Measurements from ENCODE around the gene OBSCN. TPM values are rescaled to one million over a fixed set of nuclear protein-coding genes. Genes with fewer than 3 reads are reported as not detected.

Gene OBSCN
- total RNA-seq, 1 donor from 2014 or later: 25.7 TPM

DNA sequence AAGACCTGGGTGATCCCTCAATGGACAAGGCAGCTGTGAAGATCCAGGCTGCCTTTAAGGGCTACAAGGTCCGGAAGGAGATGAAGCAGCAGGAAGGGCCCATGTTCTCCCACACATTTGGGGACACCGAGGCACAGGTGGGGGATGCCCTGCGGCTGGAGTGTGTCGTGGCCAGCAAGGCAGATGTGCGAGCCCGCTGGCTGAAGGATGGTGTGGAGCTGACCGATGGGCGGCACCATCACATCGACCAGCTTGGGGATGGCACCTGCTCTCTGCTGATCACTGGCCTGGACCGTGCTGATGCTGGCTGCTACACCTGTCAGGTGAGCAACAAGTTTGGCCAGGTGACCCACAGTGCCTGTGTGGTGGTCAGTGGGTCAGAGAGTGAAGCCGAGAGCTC is 113.6 kb downstream of the OBSCN start:
- Mint-ChIP-seq H3K4me1 (ENCODE audit: low read depth, unreplicated experiment) (no peaks in the 10 kb centered on the region), H3K27me3 (ENCODE audit: unreplicated experiment) (peaks cover 2% of the 10 kb centered on the region), H3K36me3 (ENCODE audit: unreplicated experiment) (peaks cover 4% of the 10 kb centered on the region), H3K9me3 (ENCODE audit: unreplicated experiment) (no peaks in the 10 kb centered on the region), H3K4me3 (ENCODE audit: unreplicated experiment) (no peak overlapping the region), H3K27ac (ENCODE audit: unreplicated experiment) (no peak overlapping the region)
- no peak for DNase-seq
- TF ChIP-seq, protein P1, sequence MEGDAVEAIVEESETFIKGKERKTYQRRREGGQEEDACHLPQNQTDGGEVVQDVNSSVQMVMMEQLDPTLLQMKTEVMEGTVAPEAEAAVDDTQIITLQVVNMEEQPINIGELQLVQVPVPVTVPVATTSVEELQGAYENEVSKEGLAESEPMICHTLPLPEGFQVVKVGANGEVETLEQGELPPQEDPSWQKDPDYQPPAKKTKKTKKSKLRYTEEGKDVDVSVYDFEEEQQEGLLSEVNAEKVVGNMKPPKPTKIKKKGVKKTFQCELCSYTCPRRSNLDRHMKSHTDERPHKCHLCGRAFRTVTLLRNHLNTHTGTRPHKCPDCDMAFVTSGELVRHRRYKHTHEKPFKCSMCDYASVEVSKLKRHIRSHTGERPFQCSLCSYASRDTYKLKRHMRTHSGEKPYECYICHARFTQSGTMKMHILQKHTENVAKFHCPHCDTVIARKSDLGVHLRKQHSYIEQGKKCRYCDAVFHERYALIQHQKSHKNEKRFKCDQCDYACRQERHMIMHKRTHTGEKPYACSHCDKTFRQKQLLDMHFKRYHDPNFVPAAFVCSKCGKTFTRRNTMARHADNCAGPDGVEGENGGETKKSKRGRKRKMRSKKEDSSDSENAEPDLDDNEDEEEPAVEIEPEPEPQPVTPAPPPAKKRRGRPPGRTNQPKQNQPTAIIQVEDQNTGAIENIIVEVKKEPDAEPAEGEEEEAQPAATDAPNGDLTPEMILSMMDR (IDR thresholded peaks at IDR 0.05; ENCODE audit: partially characterized antibody, unreplicated experiment): no peak

- Mint-ChIP-seq H3K4me3 (ENCODE audit: unreplicated experiment) (no peak overlapping the region), H3K9me3 (ENCODE audit: unreplicated experiment) (no peaks in the 10 kb centered on the region), H3K27me3 (ENCODE audit: unreplicated experiment) (peaks cover 2% of the 10 kb centered on the region), H3K4me1 (ENCODE audit: low read depth, unreplicated experiment) (no peaks in the 10 kb centered on the region), H3K27ac (ENCODE audit: unreplicated experiment) (no peak overlapping the region), H3K36me3 (ENCODE audit: unreplicated experiment) (peaks cover 4% of the 10 kb centered on the region)
- DNase-seq: no peak
- TF ChIP-seq, protein P1 (IDR thresholded peaks at IDR 0.05; ENCODE audit: partially characterized antibody, unreplicated experiment): no peak
Measured at GRCh38 chr1:228321895-228322294, 114.1 kb downstream of the OBSCN start.

GRCh38 chr1:228323401-228323800 is 115.6 kb downstream of the OBSCN start:
- Mint-ChIP-seq H3K27ac (ENCODE audit: unreplicated experiment) (no peak overlapping the region), H3K27me3 (ENCODE audit: unreplicated experiment) (peaks cover 2% of the 10 kb centered on the region), H3K4me1 (ENCODE audit: low read depth, unreplicated experiment) (no peaks in the 10 kb centered on the region), H3K9me3 (ENCODE audit: unreplicated experiment) (no peaks in the 10 kb centered on the region), H3K36me3 (ENCODE audit: unreplicated experiment) (peaks cover 4% of the 10 kb centered on the region), H3K4me3 (ENCODE audit: unreplicated experiment) (no peak overlapping the region)
- DNase-seq: no peak
- TF ChIP-seq, protein P1 (IDR thresholded peaks at IDR 0.05; ENCODE audit: partially characterized antibody, unreplicated experiment): no peak

DNA sequence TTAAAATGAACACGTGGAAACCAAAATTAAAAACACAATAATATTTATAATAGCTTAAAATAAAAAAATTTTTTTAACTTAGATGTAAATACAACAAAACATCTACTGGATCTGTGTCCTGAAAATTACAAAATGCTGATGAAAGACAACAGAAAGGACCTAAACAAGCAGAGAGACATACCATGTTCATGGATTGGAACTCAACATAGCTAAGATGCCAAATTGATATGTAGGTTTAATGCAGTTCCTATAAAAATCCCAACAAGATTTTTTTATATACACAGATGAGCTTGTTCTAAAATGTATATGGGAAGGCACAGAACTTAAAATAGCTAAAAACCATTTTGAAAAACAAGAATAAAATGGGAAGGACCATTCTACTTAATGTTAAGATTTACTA is 117.4 kb downstream of the OBSCN start:
- DNase-seq: no peak
- Mint-ChIP-seq H3K4me1 (ENCODE audit: low read depth, unreplicated experiment) (no peaks in the 10 kb centered on the region), H3K27ac (ENCODE audit: unreplicated experiment) (no peak overlapping the region), H3K9me3 (ENCODE audit: unreplicated experiment) (no peaks in the 10 kb centered on the region), H3K36me3 (ENCODE audit: unreplicated experiment) (peaks cover 4% of the 10 kb centered on the region), H3K4me3 (ENCODE audit: unreplicated experiment) (no peak overlapping the region), H3K27me3 (ENCODE audit: unreplicated experiment) (peaks cover 2% of the 10 kb centered on the region)
- TF ChIP-seq, protein P1 (IDR thresholded peaks at IDR 0.05; ENCODE audit: partially characterized antibody, unreplicated experiment): no peak

- DNase-seq: no peak
- H3K27ac Mint-ChIP-seq (ENCODE audit: unreplicated experiment): no peak overlapping the region
- TF ChIP-seq, protein P1 (IDR thresholded peaks at IDR 0.05; ENCODE audit: partially characterized antibody, unreplicated experiment): no peak
- no peaks in the 10 kb centered on the region for H3K36me3 Mint-ChIP-seq (ENCODE audit: unreplicated experiment)
- no peaks in the 10 kb centered on the region for H3K4me1 Mint-ChIP-seq (ENCODE audit: low read depth, unreplicated experiment)
- H3K9me3 Mint-ChIP-seq (ENCODE audit: unreplicated experiment): no peaks in the 10 kb centered on the region
- H3K27me3 Mint-ChIP-seq (ENCODE audit: unreplicated experiment): no peaks in the 10 kb centered on the region
- H3K4me3 Mint-ChIP-seq (ENCODE audit: unreplicated experiment): no peak overlapping the region
Measured at GRCh38 chr1:228329887-228330286, 122.0 kb downstream of the OBSCN start.

Data from glutamatergic neuron (in vitro differentiated cells).